Sigmoid colon (tissue), 4 donors: Measurements from ENCODE around the gene RPL7A.

ENCODE experiments used
- EP300 ChIP-seq, 4 donors: sonication (generic); formaldehyde crosslinking; IDR thresholded peaks; one replicate each; pipeline ENCODE4 v1.6.1; 2017; ENCODE audit warnings: antibody characterized with exemption in 4 of 4
- POLR2A ChIP-seq, 2 donors: fragments of 450-650 bp; IDR thresholded peaks; one replicate each; pipeline ENCODE4 v1.6.1; 2016; ENCODE audit warnings: antibody characterized with exemption in 2 of 2, mild to moderate bottlenecking in 2 of 2, moderate library complexity in 2 of 2
- POLR2AphosphoS5 ChIP-seq, 4 donors: sonication (generic); formaldehyde crosslinking; IDR thresholded peaks; one replicate each; pipeline ENCODE4 v1.6.1; 2017; ENCODE audit warnings: antibody characterized with exemption in 4 of 4
- TF ChIP-seq, protein P1 (sequence below), 4 experiments: fragments of 450-650 bp in 3 of 4; fragments of 200-600 bp in 1 of 4; IDR thresholded peaks; one replicate each; pipeline ENCODE4 v1.5.1; 2016 to 2019; ENCODE audit warnings: antibody characterized with exemption in 4 of 4, mild to moderate bottlenecking in 3 of 4, moderate library complexity in 2 of 4

DNA sequence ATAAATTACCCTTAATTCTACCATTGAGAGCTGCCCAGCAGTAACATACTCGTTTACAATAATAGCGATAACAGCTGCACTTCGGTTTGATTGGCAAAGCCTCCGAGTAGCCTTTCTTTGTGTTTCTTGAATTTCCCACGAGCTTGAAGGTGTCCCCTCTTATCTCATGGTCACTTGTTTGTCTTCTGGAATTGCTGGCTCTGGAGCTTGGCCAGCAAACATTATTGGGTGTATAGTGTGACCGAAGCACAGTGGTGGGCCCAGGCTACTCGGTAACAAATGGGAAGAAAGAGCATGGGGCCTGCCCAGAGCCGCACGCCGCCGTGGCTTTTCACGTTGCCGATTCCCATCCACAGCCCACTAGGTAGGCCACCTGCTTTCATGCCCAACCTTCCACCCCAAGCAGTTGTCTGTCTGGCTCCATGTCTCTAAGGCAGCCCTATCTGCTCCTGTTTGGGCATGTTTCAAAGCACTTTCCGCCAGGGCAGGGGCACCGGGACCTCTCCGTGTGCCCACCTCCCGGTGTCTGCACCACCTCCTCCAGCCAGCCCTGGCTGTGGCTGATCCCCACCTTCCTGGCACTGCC, 36.8 kb downstream of the RPL7A start:
- TF ChIP-seq POLR2AphosphoS5 (IDR thresholded peaks at IDR 0.05) (no peak), POLR2A (IDR thresholded peaks at IDR 0.05) (no peak), EP300 (IDR thresholded peaks at IDR 0.05) (no peak)
- TF ChIP-seq, protein P1, sequence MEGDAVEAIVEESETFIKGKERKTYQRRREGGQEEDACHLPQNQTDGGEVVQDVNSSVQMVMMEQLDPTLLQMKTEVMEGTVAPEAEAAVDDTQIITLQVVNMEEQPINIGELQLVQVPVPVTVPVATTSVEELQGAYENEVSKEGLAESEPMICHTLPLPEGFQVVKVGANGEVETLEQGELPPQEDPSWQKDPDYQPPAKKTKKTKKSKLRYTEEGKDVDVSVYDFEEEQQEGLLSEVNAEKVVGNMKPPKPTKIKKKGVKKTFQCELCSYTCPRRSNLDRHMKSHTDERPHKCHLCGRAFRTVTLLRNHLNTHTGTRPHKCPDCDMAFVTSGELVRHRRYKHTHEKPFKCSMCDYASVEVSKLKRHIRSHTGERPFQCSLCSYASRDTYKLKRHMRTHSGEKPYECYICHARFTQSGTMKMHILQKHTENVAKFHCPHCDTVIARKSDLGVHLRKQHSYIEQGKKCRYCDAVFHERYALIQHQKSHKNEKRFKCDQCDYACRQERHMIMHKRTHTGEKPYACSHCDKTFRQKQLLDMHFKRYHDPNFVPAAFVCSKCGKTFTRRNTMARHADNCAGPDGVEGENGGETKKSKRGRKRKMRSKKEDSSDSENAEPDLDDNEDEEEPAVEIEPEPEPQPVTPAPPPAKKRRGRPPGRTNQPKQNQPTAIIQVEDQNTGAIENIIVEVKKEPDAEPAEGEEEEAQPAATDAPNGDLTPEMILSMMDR (IDR thresholded peaks at IDR 0.05): no peak
